ENCODE results near the gene DDX3X.

Gene DDX3X

DNA sequence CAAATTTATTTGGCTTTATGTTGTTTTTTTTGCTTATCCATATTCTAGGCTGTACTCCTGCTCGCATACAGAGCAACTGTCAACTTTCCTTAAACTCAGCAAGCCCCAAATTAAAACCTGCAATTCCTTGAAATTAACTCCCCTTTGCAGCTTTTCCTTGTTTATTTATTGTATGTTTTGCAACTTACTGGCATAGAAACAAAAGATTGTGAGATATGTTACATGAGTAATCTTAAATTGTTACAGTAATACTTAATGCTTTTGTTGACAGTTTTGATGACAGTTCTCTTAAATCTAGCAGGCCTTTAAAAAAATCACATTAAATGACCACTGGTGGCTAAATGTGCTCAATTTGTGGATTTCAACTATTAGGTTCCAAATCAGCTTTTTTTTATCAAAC lies 4.5 kb downstream of the DDX3X start:
- H3K9me3 ChIP-seq (ENCODE audit: control insufficient read depth, insufficient read depth, low read length), result no peaks in the 10 kb centered on the region
- no CpG with 5 or more reads among the region's 1 CpG for WGBS (ENCODE audit: insufficient coverage, insufficient read length)
- no peak overlapping the region for H3K27ac ChIP-seq (ENCODE audit: low read length)
- no peak for DNase-seq (ENCODE audit: low read depth, low spot score)
- H3K27me3 ChIP-seq (ENCODE audit: control insufficient read depth, insufficient read depth, low read length), result no peaks in the 10 kb centered on the region
- H3K36me3 ChIP-seq (ENCODE audit: control insufficient read depth, insufficient read depth, low read length), result peaks cover 5% of the 10 kb centered on the region; the same call in 1 of the 2 replicates
- H3K4me3 ChIP-seq (ENCODE audit: low read length), result no peak overlapping the region
- no peaks in the 10 kb centered on the region for H3K4me1 ChIP-seq (ENCODE audit: control insufficient read depth, insufficient read depth, low read length)

DNA sequence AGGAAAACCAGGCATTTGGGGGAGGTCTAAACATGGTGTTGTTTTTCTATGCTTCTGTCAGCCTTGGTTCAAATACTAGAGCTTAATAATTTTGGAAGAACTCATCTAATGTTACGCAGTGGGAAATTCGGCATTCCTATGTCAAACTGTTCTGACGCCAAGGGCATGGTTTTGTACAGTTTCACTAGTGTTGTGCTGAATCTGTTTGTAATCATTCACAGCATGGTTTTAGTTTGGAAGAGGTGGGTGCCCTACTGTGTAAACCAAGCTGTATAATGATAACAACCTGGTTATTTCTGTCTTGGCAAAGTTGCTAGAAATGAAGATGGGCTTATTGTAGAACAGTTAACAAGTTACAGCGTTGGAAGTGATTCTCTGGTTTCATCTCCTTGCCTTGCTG lies 5.2 kb downstream of the DDX3X start:
- DNase-seq (ENCODE audit: low read depth, low spot score), result no peak
- no CpG with 5 or more reads among the region's 4 CpGs for WGBS (ENCODE audit: insufficient coverage, insufficient read length)
- peaks cover 8% of the 10 kb centered on the region; the same call in 1 of the 2 replicates for H3K36me3 ChIP-seq (ENCODE audit: control insufficient read depth, insufficient read depth, low read length)
- H3K4me1 ChIP-seq (ENCODE audit: control insufficient read depth, insufficient read depth, low read length), result no peaks in the 10 kb centered on the region
- H3K4me3 ChIP-seq (ENCODE audit: low read length), result no peak overlapping the region
- no peaks in the 10 kb centered on the region for H3K9me3 ChIP-seq (ENCODE audit: control insufficient read depth, insufficient read depth, low read length)
- H3K27ac ChIP-seq (ENCODE audit: low read length), result no peak overlapping the region
- no peaks in the 10 kb centered on the region for H3K27me3 ChIP-seq (ENCODE audit: control insufficient read depth, insufficient read depth, low read length)

DNA sequence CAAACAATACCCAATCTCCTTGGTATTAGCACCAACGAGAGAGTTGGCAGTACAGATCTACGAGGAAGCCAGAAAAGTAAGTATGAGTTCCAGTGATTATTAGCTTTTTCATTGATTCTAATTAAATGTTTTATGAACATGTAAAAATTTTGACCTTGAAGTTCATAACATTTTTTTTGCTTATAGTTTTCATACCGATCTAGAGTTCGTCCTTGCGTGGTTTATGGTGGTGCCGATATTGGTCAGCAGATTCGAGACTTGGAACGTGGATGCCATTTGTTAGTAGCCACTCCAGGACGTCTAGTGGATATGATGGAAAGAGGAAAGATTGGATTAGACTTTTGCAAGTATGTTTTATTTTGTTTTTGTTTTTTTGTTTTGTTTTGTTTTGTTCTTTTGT lies 10.1 kb downstream of the DDX3X start:
- no CpG with 5 or more reads among the region's 9 CpGs for WGBS (ENCODE audit: insufficient coverage, insufficient read length)
- no peaks in the 10 kb centered on the region for H3K4me1 ChIP-seq (ENCODE audit: control insufficient read depth, insufficient read depth, low read length)
- DNase-seq (ENCODE audit: low read depth, low spot score), result no peak

DNA sequence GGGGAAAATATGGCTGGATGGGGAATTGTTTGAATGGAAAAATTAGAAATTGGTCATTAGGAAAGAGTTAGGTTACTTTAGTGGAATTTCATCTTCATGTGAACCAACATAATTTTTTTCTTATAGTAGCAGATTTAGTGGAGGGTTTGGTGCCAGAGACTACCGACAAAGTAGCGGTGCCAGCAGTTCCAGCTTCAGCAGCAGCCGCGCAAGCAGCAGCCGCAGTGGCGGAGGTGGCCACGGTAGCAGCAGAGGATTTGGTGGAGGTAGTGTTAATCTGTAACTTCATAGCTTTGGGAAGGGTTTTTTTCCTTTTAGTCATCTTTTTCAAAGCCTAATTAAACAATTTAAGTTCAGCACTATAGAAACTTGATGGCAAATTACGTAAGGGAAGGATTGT lies 13.2 kb downstream of the DDX3X start:
- no peak overlapping the region for H3K4me3 ChIP-seq (ENCODE audit: low read length)
- H3K4me1 ChIP-seq (ENCODE audit: control insufficient read depth, insufficient read depth, low read length), result no peaks in the 10 kb centered on the region
- no CpG with 5 or more reads among the region's 8 CpGs for WGBS (ENCODE audit: insufficient coverage, insufficient read length)
- H3K36me3 ChIP-seq (ENCODE audit: control insufficient read depth, insufficient read depth, low read length), result peaks cover 25% of the 10 kb centered on the region; the same call in 1 of the 2 replicates
- no peaks in the 10 kb centered on the region for H3K27me3 ChIP-seq (ENCODE audit: control insufficient read depth, insufficient read depth, low read length)
- no peaks in the 10 kb centered on the region for H3K9me3 ChIP-seq (ENCODE audit: control insufficient read depth, insufficient read depth, low read length)
- DNase-seq (ENCODE audit: low read depth, low spot score), result no peak
- no peak overlapping the region for H3K27ac ChIP-seq (ENCODE audit: low read length)

More for the DNA sequence above, 10.1 kb downstream of the DDX3X start:
- H3K9me3 ChIP-seq (ENCODE audit: control insufficient read depth, insufficient read depth, low read length), result no peaks in the 10 kb centered on the region
- H3K36me3 ChIP-seq (ENCODE audit: control insufficient read depth, insufficient read depth, low read length), result peaks cover 26% of the 10 kb centered on the region; the same call in 1 of the 2 replicates
- H3K4me3 ChIP-seq (ENCODE audit: low read length), result no peak overlapping the region
- H3K27me3 ChIP-seq (ENCODE audit: control insufficient read depth, insufficient read depth, low read length), result no peaks in the 10 kb centered on the region
- H3K27ac ChIP-seq (ENCODE audit: low read length), result no peak overlapping the region

DNA sequence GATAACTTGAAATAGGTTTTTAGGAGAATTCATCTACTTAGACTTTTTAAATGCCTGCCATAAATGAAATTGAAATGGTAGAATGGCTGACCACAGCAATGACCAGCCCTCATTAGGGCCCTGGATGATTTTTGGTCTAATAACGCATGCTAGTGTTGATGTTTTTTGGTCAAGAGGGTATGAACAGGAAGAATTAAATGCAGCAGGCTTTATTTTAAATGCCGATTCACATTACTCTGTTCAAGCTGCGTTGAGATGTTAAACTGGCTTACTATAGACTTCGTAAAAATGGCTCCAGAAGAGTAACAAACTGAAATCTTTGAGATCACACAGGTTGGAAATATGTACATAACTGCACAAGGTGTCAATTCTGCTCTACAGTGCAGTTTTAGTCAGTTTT lies 14.6 kb downstream of the DDX3X start:
- Histone ChIP-seq H3K4me1 (ENCODE audit: control insufficient read depth, insufficient read depth, low read length) (no peaks in the 10 kb centered on the region), H3K36me3 (ENCODE audit: control insufficient read depth, insufficient read depth, low read length) (peaks cover 21% of the 10 kb centered on the region; the same call in 1 of the 2 replicates), H3K27me3 (ENCODE audit: control insufficient read depth, insufficient read depth, low read length) (no peaks in the 10 kb centered on the region), H3K9me3 (ENCODE audit: control insufficient read depth, insufficient read depth, low read length) (no peaks in the 10 kb centered on the region), H3K27ac (ENCODE audit: low read length) (no peak overlapping the region), H3K4me3 (ENCODE audit: low read length) (no peak overlapping the region)
- no peak for DNase-seq (ENCODE audit: low read depth, low spot score)
- no CpG with 5 or more reads among the region's 4 CpGs for WGBS (ENCODE audit: insufficient coverage, insufficient read length)

DNA sequence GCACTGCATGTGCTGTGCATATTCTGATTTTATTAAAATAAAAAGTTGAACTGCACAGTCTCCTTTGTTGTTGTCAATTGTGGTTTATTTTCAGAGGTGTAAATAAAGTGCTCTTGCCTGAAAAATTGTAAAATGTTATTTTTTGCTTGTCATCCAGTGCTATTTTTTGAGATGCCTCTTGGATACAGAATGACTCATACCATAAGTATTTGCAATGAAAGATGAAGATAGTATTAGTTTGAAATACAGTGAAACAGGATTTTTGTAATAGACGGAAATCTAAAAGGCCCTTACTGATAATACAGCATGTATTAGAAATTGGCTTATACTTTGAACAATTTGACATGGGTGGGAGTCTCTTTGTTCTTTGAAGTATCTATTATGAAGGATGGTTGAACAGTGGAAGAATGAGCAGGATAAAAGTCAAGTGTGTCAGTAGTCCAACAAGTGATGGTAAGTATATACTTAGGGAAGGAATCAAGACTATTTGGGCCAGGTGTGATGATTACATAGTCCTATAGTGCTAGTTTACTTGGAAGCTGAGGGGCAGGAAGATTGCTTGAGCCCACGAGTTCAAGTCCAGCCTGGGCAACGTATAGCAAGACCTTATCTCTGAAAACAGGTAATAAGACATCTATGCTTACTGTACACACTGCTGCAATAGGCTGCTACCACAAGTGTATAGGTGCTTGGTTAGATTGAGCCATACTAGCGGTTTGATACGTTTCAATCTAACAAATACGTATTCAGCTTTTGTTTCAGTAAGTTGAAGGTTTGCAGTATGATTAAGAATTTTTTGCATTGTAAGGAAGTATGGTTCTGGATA lies 16.4 kb downstream of the DDX3X start:
- Histone ChIP-seq H3K4me1 (ENCODE audit: control insufficient read depth, insufficient read depth, low read length) (no peaks in the 10 kb centered on the region), H3K27me3 (ENCODE audit: control insufficient read depth, insufficient read depth, low read length) (no peaks in the 10 kb centered on the region), H3K4me3 (ENCODE audit: low read length) (no peak overlapping the region), H3K27ac (ENCODE audit: low read length) (no peak overlapping the region), H3K36me3 (ENCODE audit: control insufficient read depth, insufficient read depth, low read length) (peaks cover 14% of the 10 kb centered on the region; the same call in 1 of the 2 replicates), H3K9me3 (ENCODE audit: control insufficient read depth, insufficient read depth, low read length) (no peaks in the 10 kb centered on the region)
- DNase-seq (ENCODE audit: low read depth, low spot score), result no peak
- no CpG with 5 or more reads among the region's 6 CpGs for WGBS (ENCODE audit: insufficient coverage, insufficient read length)

DNA sequence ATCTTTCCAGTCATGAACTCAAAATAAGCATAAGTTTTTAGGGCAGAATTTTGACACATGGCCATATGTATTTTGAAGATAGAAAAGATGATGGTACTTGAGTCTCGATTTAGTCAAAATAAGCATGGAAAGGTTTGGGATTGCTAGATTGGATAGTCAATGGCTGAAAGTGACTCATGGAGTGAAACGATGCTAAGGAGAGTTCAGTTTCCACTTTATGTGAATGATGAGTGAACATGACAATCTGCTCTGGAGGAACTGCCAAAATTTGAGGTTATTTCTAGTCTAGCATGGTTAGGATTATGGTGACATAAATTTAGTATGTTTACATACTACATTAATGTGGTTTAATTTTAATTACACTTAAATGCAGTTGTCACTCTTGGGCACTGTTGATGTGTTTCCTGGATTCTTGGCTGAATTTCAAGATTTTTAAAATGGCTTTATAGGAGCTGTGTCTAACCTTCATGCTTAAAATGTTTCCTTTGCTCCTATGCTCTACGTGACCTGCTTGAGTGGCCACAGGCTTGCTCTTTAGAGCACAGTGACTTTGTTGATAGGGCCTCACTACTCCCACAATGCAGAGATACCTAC lies 17.1 kb downstream of the DDX3X start:
- no peaks in the 10 kb centered on the region for H3K27me3 ChIP-seq (ENCODE audit: control insufficient read depth, insufficient read depth, low read length)
- H3K4me3 ChIP-seq (ENCODE audit: low read length), result no peak overlapping the region
- H3K4me1 ChIP-seq (ENCODE audit: control insufficient read depth, insufficient read depth, low read length), result no peaks in the 10 kb centered on the region
- WGBS (ENCODE audit: insufficient coverage, insufficient read length), result no CpG with 5 or more reads among the region's 3 CpGs
- H3K9me3 ChIP-seq (ENCODE audit: control insufficient read depth, insufficient read depth, low read length), result no peaks in the 10 kb centered on the region
- peaks cover 7% of the 10 kb centered on the region; the same call in 1 of the 2 replicates for H3K36me3 ChIP-seq (ENCODE audit: control insufficient read depth, insufficient read depth, low read length)
- DNase-seq (ENCODE audit: low read depth, low spot score), result no peak
- no peak overlapping the region for H3K27ac ChIP-seq (ENCODE audit: low read length)

DNA sequence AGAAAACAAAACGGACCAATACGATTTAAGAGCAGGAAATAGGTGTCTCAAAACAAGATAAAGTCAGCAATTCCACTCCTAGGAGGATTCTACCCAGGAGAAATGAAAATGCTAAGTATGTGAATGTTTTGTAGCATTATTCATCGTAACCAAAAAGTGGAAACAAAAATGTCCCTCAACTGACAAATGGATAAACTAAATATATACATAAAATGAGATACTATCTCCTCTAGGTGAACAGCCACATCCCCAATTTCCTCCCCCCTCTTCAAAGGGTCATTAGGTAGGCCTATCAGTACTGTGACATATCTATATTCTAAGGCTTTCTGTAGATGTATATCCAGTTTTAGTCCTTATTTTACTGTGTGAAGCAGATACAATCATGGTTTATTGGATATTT lies 18.0 kb downstream of the DDX3X start:
- no peak for DNase-seq (ENCODE audit: low read depth, low spot score)

DNA sequence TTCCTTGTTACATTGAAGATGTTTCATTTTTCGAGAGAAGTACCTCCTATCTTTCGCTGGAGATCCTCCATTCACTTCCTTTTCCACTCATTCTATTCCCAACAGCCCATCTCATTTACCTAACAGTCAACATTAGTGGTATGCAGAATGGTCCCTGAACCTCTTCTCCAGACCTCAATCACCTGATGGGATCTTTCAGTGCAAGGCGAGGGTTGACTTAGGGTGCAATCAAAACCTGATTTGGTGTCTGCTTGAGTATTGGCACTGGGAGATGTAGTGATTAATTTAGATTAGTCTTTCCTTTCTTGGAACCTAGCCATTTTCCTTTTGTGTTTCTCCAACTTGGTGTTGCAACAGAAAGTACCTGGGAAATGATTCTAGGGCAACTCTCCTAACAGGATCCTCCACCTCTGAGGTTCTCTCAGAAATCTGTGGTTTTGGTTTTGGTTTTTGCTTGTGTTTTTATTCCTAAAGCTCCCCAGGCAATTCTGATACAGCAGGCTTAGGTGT lies 18.4 kb downstream of the DDX3X start:
- Histone ChIP-seq H3K4me3 (ENCODE audit: low read length) (no peak overlapping the region), H3K4me1 (ENCODE audit: control insufficient read depth, insufficient read depth, low read length) (no peaks in the 10 kb centered on the region), H3K27me3 (ENCODE audit: control insufficient read depth, insufficient read depth, low read length) (no peaks in the 10 kb centered on the region), H3K27ac (ENCODE audit: low read length) (no peak overlapping the region), H3K36me3 (ENCODE audit: control insufficient read depth, insufficient read depth, low read length) (peaks cover 3% of the 10 kb centered on the region; the same call in 1 of the 2 replicates), H3K9me3 (ENCODE audit: control insufficient read depth, insufficient read depth, low read length) (no peaks in the 10 kb centered on the region)
- no CpG with 5 or more reads among the region's 3 CpGs for WGBS (ENCODE audit: insufficient coverage, insufficient read length)
- DNase-seq (ENCODE audit: low read depth, low spot score), result no peak

More for the DNA sequence above, 18.0 kb downstream of the DDX3X start:
- no peaks in the 10 kb centered on the region for H3K4me1 ChIP-seq (ENCODE audit: control insufficient read depth, insufficient read depth, low read length)
- H3K27me3 ChIP-seq (ENCODE audit: control insufficient read depth, insufficient read depth, low read length), result no peaks in the 10 kb centered on the region
- H3K9me3 ChIP-seq (ENCODE audit: control insufficient read depth, insufficient read depth, low read length), result no peaks in the 10 kb centered on the region
- no peak overlapping the region for H3K4me3 ChIP-seq (ENCODE audit: low read length)
- no CpG with 5 or more reads among the region's 3 CpGs for WGBS (ENCODE audit: insufficient coverage, insufficient read length)
- H3K36me3 ChIP-seq (ENCODE audit: control insufficient read depth, insufficient read depth, low read length), result peaks cover 3% of the 10 kb centered on the region; the same call in 1 of the 2 replicates
- no peak overlapping the region for H3K27ac ChIP-seq (ENCODE audit: low read length)

DNA sequence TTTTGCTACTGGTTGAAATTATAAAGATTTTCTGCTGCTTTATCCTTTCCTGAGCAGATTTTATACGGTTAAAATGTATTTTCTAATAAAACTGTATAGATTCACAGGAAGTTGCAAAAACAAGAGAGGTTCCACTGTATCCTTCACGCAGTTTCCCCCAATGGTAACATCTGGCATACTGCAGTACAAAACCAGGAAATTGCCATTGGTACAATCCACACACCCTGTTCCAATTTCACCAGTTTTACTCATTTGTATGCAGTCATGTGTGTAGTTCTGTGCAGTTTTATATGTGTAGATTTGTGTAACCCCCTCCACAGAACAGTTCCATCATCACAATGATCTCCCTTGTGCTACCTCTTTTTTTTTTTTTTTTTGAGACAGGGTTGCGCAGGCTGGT lies 20.0 kb downstream of the DDX3X start:
- Histone ChIP-seq H3K36me3 (ENCODE audit: control insufficient read depth, insufficient read depth, low read length) (no peaks in the 10 kb centered on the region), H3K27me3 (ENCODE audit: control insufficient read depth, insufficient read depth, low read length) (no peaks in the 10 kb centered on the region), H3K4me3 (ENCODE audit: low read length) (no peak overlapping the region), H3K9me3 (ENCODE audit: control insufficient read depth, insufficient read depth, low read length) (no peaks in the 10 kb centered on the region), H3K4me1 (ENCODE audit: control insufficient read depth, insufficient read depth, low read length) (no peaks in the 10 kb centered on the region), H3K27ac (ENCODE audit: low read length) (no peak overlapping the region)
- no CpG with 5 or more reads among the region's 3 CpGs for WGBS (ENCODE audit: insufficient coverage, insufficient read length)
- DNase-seq (ENCODE audit: low read depth, low spot score), result no peak
